NCI-H146 (cell line): ENCODE measurements around the gene USP16.
"Not testable (repeated sequence)": the region's sequence is repeated elsewhere in the genome, so short reads cannot be mapped to it uniquely, and the experiment has no call there.

Source experiments
- DNase-seq: peaks from one replicate; lab custom pipeline; 2025; lab: John Stamatoyannopoulos, UW

The USP16 gene

GRCh38 chr21:29024474-29025327, at the start of gene USP16:
USP16 (plus strand) TSS chr21:29024668; CDS start chr21:29027914, 3,246 bp downstream.
- DNase-seq: peak; percentile 89

DNA sequence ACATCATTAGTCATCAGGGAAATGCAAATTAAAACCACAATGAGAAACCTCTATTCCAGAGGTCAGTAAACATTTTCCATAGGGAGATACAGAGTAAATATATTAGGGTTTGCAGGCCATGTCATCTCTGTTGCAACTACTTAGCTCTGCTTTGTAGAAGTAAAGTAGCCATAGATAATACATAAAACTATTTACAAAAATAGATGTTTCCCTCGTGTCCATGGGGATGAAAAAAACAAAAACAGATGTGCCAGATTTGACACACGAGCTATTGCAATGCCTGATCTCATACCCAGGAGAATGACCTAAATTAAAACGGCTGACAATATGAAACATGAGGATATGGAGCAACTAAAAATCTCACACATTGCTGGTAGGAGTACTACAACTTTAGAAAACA, 49.1 kb upstream of the USP16 start:
- no peak for DNase-seq

DNA sequence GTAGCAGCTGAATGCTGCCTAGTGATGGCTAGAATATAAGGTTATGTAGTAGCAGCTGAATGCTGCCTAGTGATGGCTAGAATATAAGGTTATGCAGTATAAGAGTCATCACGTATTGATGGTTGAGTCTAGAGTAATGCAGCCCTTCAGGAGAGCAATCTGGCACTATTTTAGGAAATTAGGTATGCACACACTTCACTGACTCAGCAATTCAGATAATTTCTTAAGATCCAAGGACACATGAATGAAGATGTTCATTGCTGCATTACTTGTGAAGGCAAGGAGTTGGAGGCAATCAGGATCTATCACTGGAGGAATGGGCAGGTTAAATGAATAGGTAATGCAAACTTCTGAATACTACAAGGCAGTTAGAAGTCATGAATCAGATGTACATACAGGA, 45.4 kb upstream of the USP16 start:
- no peak for DNase-seq

- no peak for DNase-seq
These were observed 41.8 kb upstream of the USP16 start for GRCh38 chr21:28982637-28983036.

DNA sequence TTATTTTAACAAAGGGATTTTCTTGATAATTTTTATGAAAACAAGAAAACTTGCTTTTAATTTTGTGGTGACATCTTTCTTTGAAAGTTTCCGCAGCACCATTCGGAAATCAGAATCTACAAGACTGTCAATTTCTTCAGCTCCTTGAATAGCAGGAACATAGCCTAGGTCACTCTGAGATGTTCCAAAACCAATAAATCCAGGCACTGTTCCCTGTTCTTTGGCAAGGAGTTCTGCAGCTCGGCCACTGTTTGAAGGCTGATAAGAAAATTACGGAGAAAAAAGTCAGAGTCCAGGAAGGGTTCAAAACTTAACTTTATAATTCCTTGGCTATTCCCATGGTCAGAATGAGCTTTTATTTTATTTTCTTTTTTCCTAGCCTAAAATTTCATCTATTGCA, 37.8 kb upstream of the USP16 start:
- DNase-seq: no peak

DNA sequence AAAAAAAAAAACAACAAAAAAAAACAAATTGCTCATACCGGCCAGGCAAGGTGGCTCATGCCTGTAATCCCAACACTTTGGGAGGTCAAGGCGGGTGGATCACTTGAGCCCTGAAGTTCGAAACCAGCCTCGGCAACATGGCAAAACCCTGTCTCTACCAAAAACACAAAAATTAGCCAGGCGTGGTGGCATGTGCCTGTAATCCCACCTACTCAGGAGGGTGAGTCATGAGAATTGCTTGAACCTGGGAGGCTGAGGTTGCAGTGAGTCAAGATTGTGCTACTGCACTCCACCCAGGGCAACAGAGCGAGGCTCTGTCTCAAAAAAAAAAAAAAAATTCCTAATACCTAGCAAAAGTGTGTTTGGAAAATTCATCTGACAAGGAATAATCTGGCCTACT, 36.3 kb upstream of the USP16 start:
- not testable (repeated sequence) for DNase-seq

- DNase-seq: no peak
These were observed 32.5 kb upstream of the USP16 start for GRCh38 chr21:28991861-28992525.

GRCh38 chr21:28992526-28993292, 31.8 kb upstream of the USP16 start, which contains the start of gene LTN1:
LTN1 (minus strand) TSS chr21:28992877; CDS start chr21:28992805, 72 bp downstream.
- DNase-seq: peak; percentile 96

- no peak for DNase-seq
These were observed 31.2 kb upstream of the USP16 start for GRCh38 chr21:28993293-28993629.

DNA sequence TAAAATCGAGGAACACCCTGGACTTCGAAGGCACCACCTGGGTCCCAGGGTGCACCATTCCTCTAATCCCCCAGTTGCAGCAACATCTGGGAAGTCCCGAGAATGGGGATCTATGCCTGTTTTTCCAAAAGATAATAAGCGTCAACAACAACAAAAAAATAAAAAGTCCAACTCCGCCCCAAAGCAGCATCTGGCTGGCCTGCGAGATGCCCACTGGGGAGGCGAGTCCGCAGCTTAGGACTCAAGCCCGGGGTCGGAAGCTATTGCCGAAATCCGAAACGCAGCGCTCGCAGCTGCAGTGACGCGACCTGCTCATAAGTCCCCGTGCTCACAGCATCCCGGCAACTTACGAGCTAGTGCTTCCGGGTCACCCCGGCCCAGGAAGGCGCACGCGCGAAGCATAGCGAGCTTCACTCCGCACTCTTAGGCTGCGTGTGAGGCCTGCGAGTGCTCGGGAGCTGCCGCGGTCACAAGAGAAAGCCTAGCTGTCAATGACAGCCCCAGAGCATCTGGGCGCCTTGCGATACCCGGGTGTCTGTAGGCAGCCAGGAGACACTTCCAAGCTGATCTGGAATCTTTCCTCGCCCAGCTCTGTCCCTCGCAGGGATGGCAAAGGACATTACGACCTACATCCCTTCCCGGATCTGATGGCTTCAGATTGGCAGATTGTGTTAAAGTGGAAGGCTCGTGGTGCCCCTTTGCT, 21.9 kb upstream of the USP16 start:
- DNase-seq: peak; percentile 96

DNA sequence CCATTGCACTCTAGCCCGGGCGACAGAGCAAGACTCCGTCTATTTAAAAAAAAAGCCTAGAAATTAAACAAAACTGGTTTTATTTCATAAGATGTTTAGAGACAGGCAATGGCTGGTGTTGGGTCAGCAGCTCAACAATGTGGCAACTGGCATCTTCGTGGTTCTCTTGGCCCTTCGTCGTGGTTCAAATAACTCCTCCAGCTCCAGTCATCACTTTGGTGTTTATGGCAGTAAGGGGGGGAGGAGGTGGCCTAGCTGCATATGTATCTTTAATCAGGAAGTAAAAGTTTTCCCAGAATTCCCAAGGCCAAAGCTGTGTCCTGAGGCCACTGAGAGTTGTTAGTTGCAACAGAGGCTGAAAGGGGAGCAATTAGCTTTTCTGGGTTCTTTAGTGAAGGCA, 18.8 kb upstream of the USP16 start:
- no peak for DNase-seq

DNA sequence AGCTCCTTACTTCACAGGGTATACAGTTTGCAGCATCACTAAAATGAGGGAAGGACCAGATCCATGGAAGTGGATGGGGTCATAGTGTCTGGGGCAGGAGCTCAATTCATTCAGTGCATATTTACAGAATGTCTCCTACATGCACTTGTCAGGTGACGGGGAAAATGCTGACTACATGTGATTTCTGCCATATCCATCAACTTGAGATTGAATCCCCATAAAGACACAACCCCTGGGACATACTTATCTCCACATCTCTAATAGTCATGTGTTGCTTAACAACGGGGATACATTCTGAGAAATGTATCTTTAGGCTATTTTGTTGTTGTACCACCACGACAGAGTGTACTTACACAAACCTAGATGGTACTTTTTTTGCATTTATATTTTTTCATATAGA, 17.3 kb upstream of the USP16 start:
- DNase-seq: no peak

DNA sequence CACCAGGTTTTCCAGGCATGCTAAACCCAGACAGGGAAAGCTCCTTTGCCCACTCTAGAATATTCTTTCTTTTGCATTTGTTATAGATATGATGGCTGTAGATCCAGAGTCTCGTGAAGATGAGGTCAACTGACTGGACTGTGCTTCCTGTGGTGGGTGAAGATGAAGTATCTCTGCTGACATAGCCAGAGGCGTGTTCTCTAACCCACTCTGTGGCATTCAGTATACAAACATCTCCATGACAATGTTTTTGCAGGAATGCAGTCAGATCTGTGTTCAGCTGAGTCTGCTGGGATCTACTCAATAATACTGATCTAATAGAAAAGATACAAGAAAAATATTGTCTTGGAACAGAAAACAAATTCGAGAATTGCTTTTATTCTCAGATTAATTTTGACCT, 16.7 kb upstream of the USP16 start:
- DNase-seq: no peak

DNA sequence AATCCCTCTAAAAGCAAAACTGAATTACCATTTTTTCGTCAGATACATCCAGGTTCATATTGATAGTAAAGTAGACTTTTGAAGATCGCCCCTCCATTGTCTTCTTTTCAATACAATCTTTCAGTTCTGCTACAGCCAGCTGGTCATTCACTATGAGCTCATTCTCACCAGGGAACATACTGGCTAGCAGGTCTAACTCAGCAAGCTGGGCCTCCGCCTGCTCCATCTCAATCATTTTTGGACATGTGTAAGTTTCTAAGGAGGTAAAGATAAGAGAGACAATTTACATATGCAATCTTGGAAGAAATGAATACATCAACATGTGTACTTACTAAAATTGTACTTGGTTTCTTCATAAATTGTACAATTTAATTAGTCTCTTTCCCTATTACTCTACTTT, 16.1 kb upstream of the USP16 start:
- no peak for DNase-seq

GRCh38 chr21:29011236-29011635, 13.2 kb upstream of the USP16 start:
- not testable (repeated sequence) for DNase-seq

DNA sequence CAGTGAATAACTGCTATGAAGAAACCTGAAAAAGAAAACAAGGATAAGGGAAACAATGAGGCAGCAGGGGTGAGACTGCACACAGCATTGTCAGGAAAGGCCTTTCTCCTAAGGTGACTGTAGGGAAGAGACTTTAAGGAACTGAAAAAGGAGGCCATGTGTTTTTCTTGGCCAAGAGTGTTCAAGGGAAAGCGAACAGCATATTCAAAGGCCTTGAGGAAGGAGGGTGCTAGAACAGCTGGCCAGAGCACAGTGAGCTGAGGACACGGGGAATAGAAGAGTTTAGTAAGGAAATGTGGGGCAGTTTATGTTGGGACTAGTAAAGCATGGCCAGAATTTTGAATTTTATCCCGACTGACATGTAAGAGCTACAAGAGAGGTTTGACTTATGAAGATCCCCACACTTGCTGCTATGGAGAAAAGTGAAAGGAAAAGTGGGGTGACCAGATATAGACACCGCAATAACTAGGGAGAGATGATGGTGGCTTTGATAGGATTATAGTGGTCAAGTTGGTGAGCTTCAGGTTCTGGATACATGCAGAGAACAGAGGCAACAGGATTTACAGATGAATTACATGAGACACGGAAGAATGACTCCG, 6.7 kb upstream of the USP16 start:
- DNase-seq: no peak

DNA sequence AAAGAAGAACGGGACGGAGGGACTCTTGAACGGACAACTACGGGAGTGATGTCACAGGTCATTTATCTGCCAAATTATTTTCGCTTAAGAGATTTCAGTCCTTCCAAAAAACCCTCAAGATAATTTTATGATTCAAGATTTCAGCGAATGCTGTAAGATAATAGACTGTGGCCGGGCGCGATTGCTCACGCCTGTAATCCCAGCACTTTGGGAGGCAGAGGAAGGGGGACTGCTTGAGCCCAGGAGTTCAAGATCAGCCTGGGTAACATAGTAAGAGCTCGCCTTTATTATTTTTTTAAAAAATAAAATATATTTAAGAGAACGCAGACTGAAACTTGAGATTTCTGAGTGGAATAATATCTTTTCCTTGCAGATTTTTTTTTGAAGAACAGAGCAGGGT, 5.9 kb upstream of the USP16 start:
- DNase-seq: no peak

DNA sequence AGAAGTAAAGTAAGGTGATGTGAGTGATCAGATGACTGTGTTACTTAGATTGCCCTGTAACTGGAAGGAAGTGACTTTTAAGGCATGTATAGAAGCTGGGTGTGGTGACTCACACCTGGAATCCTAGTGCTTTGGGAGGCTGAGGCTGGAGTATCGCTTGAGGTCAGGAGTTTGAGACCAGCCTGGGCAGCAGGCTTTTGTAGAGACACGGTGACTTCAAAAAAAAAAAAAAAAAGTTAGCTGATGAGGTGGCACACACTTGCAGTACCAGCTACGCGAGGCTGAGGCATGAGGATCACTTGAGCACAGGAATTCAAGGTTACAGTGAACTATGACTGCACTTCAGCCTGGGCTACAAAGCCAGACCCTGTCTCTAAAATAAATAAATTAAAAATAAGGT, 2.3 kb upstream of the USP16 start:
- DNase-seq: no peak

DNA sequence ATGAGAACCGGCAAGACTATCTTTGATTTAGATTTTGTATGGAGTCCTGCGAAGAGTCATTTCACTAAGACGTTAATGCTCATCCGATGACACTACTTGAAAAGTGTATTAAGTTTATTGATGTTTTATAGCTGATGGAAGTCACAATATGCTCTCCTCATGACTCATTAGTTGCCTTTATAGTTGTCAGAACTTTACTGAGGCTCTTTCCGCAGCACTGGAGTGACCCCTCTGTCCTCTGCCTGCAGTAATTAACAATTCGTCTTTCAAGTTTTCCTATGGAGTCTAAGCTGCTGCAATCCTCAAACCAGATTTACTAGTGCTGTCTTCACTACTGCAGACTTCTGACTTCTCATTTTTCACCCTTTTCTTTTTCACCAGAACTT, 853 bp downstream of the USP16 start:
- DNase-seq: no peak

DNA sequence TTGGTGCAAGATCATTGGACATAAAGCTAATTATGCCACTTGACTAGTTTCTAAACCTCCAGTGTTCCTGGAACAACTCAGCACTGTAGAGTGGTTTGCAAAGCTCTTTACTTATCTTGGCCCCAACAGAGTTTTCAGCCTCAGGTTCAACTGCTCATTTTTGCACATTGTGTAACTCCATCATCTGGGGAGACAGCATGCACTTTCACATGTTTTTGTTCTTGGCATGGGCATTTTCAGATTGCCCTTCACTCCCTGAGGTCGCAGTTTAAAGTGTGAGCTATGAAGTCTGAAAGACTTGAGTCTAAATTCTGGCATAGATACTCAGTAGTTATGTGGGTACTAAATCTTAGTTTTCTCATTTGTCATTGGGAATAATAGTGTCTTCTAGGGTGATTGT, 5.1 kb downstream of the USP16 start:
- DNase-seq: no peak

DNA sequence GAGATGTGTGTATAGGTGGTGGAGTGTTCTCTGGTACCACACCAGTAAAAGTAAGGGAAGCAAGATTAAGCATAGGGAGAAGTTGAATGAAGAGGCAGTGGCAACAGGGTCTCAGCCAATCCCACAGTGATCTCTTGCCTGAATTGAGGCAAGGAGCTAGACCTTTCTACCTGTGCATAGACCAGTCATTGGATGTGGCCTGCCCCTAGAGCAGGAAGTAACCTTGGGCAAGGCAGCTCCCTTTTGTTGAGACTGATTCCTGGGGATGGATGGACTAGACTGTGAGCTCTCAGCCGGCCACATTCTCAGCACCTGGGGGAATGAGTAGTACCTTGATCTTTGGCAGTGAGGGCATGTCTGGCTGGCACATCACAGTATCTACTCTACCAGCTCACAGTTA, 6.4 kb downstream of the USP16 start:
- no peak for DNase-seq

DNA sequence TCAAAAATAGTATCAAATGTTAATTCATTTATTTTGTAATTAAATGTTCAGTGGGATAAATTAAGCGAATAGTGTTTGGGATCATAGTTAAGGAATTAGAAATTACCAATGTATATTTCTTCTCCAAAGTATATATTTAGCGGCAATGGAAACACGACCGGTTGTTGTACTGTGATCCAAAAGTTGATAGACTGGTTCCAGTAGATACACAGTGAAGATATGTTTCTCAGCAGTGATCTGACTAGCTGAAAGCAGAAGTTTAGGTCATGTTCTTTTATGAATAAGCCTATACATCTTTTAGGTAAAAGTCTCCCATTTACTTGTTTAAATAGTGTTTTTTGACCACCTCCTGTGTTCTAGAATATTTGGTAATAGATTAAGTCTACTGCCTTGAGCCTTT, 8.8 kb downstream of the USP16 start:
- DNase-seq: no peak
